H1 (cell line): ENCODE measurements around the gene C1QTNF1. TPM values are rescaled to one million over a fixed set of nuclear protein-coding genes. Genes with fewer than 3 reads are reported as not detected.

ENCODE experiments used
- CTCF ChIA-PET: fragments of 300-600 bp; sonication (Branson Sonifier 250); formaldehyde crosslinking; loops from one replicate; lab custom pipeline; 2021; ENCODE audit not compliant: partially characterized antibody; lab: Charles Lee
- POLR2A ChIA-PET: fragments of 300-600 bp; sonication (Branson Sonifier 250); formaldehyde crosslinking; loops from one replicate; lab custom pipeline; 2021; ENCODE audit warnings: inconsistent platforms; ENCODE audit not compliant: partially characterized antibody; lab: Charles Lee
- DNase-seq, 2 experiments: peaks; one replicate each; pipeline versions ENCODE4 v3.0.0 to v3.0.0-alpha.2; 2010 to 2022; ENCODE audit warnings: low spot score in 2 of 2, low read depth in 1 of 2, mixed read lengths in 1 of 2
- FAIRE-seq: peaks from 2 replicates; lab custom pipeline; 2011; peaks lifted over from hg19 to GRCh38; lab: Jason Lieb, UNC
- H2AFZ ChIP-seq: 2 replicates; pipeline ENCODE4 v1.8.1; 2012; ENCODE audit warnings: low read length, inconsistent platforms
- H2AK5ac ChIP-seq: 2 replicates; pipeline ENCODE4 v1.6.1; 2013; ENCODE audit warnings: low read depth, low read length
- H2BK120ac ChIP-seq: replicated peaks from 2 replicates; pipeline ENCODE3; 2013; ENCODE audit warnings: low read depth, low read length, inconsistent platforms
- H2BK12ac ChIP-seq: 2 replicates; pipeline ENCODE4 v1.6.1; 2013; ENCODE audit warnings: low read depth, low read length
- H2BK15ac ChIP-seq: 2 replicates; pipeline ENCODE4 v1.6.1; 2013; ENCODE audit warnings: low read length
- H2BK20ac ChIP-seq: 2 replicates; pipeline ENCODE4 v1.6.1; 2013; ENCODE audit warnings: low read length
- H2BK5ac ChIP-seq: 2 replicates; pipeline ENCODE4 v1.6.1; 2013; ENCODE audit warnings: low read depth, low read length
- H3K14ac ChIP-seq: 2 replicates; pipeline ENCODE4 v1.6.1; 2013; ENCODE audit warnings: inconsistent platforms; ENCODE audit not compliant: insufficient read length
- H3K18ac ChIP-seq: 2 replicates; pipeline ENCODE4 v1.6.1; 2013; ENCODE audit warnings: low read length; ENCODE audit errors: extremely low read depth
- H3K23ac ChIP-seq: 2 replicates; pipeline ENCODE4 v1.6.1; 2013; ENCODE audit warnings: inconsistent platforms; ENCODE audit not compliant: insufficient read length
- H3K23me2 ChIP-seq: 2 replicates; pipeline ENCODE4 v1.6.1; 2013; ENCODE audit warnings: low read depth, low read length
- H3K27ac ChIP-seq: 2 replicates; pipeline ENCODE4 v1.6.1; 2011; ENCODE audit warnings: low read depth, low read length, inconsistent platforms
- H3K27me3 ChIP-seq, 4 experiments: replicated peaks in 1 of 4; 1 replicate in 1 of 4; 2 replicates in 3 of 4; pipeline versions ENCODE4 v1.6.1 to v1.8.1; 2011 to 2013; ENCODE audit warnings: low read length in 3 of 4, mild to moderate bottlenecking in 3 of 4, inconsistent platforms in 2 of 4, mixed read lengths in 2 of 4, moderate library complexity in 1 of 4; ENCODE audit not compliant: control insufficient read depth in 3 of 4, insufficient read depth in 3 of 4; ENCODE audit errors: extremely low read depth in 1 of 4
- H3K36me3 ChIP-seq, 4 experiments: 2 replicates each; pipeline versions ENCODE4 v1.6.1 to v1.8.1; 2011 to 2013; ENCODE audit warnings: mild to moderate bottlenecking in 4 of 4, low read length in 3 of 4, moderate library complexity in 2 of 4, control low read depth in 1 of 4, inconsistent platforms in 1 of 4; ENCODE audit not compliant: insufficient read depth in 4 of 4, control insufficient read depth in 2 of 4
- H3K4ac ChIP-seq: replicated peaks from 2 replicates; pipeline ENCODE3; 2013; ENCODE audit warnings: low read length, low read depth, mixed read lengths, inconsistent platforms; ENCODE audit not compliant: insufficient read length
- H3K4me1 ChIP-seq, 4 experiments: replicated peaks in 1 of 4; 1 replicate in 1 of 4; 2 replicates in 3 of 4; pipeline versions ENCODE4 v1.6.1 to v1.8.1; 2011 to 2013; ENCODE audit warnings: low read length in 3 of 4, inconsistent platforms in 2 of 4, mixed read lengths in 1 of 4; ENCODE audit not compliant: insufficient read depth in 4 of 4, control insufficient read depth in 3 of 4
- H3K4me2 ChIP-seq, 2 experiments: 2 replicates each; pipeline versions ENCODE4 v1.6.1 to v1.8.1; 2011 to 2013; ENCODE audit warnings: low read depth in 2 of 2, low read length in 2 of 2, control low read depth in 1 of 2, inconsistent platforms in 1 of 2, mild to moderate bottlenecking in 1 of 2; ENCODE audit not compliant: insufficient read depth in 1 of 2
- H3K4me3 ChIP-seq, 4 experiments: fragments of 200-600, 300-600 bp in 1 of 4; sonication (generic), shearing (Covaris generic), sonication (Bioruptor Twin) in 1 of 4; 2 replicates each; pipeline versions ENCODE4 v1.5.1 to v1.8.1; 2011 to 2016; ENCODE audit warnings: low read length in 4 of 4, low read depth in 3 of 4, control low read depth in 2 of 4, inconsistent platforms in 2 of 4, mild to moderate bottlenecking in 2 of 4, mixed read lengths in 1 of 4, moderate library complexity in 1 of 4; ENCODE audit not compliant: insufficient read depth in 2 of 4; ENCODE audit errors: extremely low read depth in 1 of 4
- H3K56ac ChIP-seq: replicated peaks from 2 replicates; pipeline ENCODE3; 2013; ENCODE audit warnings: low read depth, mild to moderate bottlenecking, mixed read lengths, low read length, inconsistent platforms; ENCODE audit not compliant: insufficient read length
- H3K79me1 ChIP-seq: 2 replicates; pipeline ENCODE4 v1.6.1; 2013; ENCODE audit warnings: low read depth, low read length, control low read depth
- H3K79me2 ChIP-seq, 2 experiments: 2 replicates each; pipeline versions ENCODE4 v1.6.1 to v1.8.1; 2012 to 2013; ENCODE audit warnings: low read length in 2 of 2, mild to moderate bottlenecking in 2 of 2, inconsistent platforms in 1 of 2; ENCODE audit not compliant: insufficient read depth in 2 of 2, control insufficient read depth in 1 of 2
- H3K9ac ChIP-seq, 4 experiments: replicated peaks in 1 of 4; 1 replicate in 1 of 4; 2 replicates in 3 of 4; pipeline versions ENCODE4 v1.6.1 to v1.8.1; 2011 to 2013; ENCODE audit warnings: low read depth in 3 of 4, low read length in 3 of 4, control low read depth in 2 of 4, mild to moderate bottlenecking in 2 of 4, moderate library complexity in 2 of 4, inconsistent platforms in 1 of 4; ENCODE audit errors: extremely low read depth in 1 of 4
- H3K9me3 ChIP-seq, 2 experiments: 2 replicates each; pipeline versions ENCODE4 v1.6.1 to v1.8.1; 2012 to 2013; ENCODE audit warnings: mild to moderate bottlenecking in 2 of 2, moderate library complexity in 2 of 2, control low read depth in 1 of 2, inconsistent platforms in 1 of 2, low read depth in 1 of 2, low read length in 1 of 2, mixed read lengths in 1 of 2; ENCODE audit not compliant: insufficient read depth in 2 of 2
- H4K20me1 ChIP-seq, 2 experiments: replicated peaks in 1 of 2; 2 replicates each; pipeline versions ENCODE3 to v1.8.1; 2011 to 2013; ENCODE audit warnings: inconsistent platforms in 2 of 2, low read length in 2 of 2, mild to moderate bottlenecking in 1 of 2; ENCODE audit not compliant: insufficient read depth in 2 of 2, control insufficient read depth in 1 of 2
- H4K5ac ChIP-seq: 2 replicates; pipeline ENCODE4 v1.6.1; 2013; ENCODE audit warnings: low read length, low read depth, mixed read lengths, inconsistent platforms; ENCODE audit not compliant: insufficient read length
- H4K8ac ChIP-seq: 2 replicates; pipeline ENCODE4 v1.8.0; 2013; ENCODE audit warnings: mild to moderate bottlenecking, moderate library complexity, low read length, inconsistent platforms; ENCODE audit not compliant: insufficient read depth; ENCODE audit errors: extremely low read depth
- H4K91ac ChIP-seq: replicated peaks from 2 replicates; pipeline ENCODE3; 2013; ENCODE audit warnings: low read length, mixed read lengths, inconsistent platforms; ENCODE audit not compliant: insufficient read length
- EP300 ChIP-seq, 2 experiments: IDR thresholded peaks; 1 replicate in 1 of 2; 2 replicates in 1 of 2; pipeline ENCODE4 v1.6.1; 2011 to 2012; ENCODE audit warnings: low read depth in 2 of 2, low read length in 2 of 2, mild to moderate bottlenecking in 2 of 2, borderline replicate concordance in 1 of 2, inconsistent platforms in 1 of 2, moderate library complexity in 1 of 2
- whole genome bisulfite sequencing, 2 experiments: shearing (Covaris generic) in 1 of 2; methylation state at CpG; one replicate each; pipeline versions ENCODE4 v1.1.6 to v1.1.7; 2013 to 2015; ENCODE audit warnings: low lambda C conversion rate in 2 of 2, mixed read lengths in 2 of 2, inconsistent platforms in 1 of 2, low coverage in 1 of 2, missing lambda C conversion rate in 1 of 2; ENCODE audit not compliant: insufficient replicate concordance in 2 of 2, insufficient coverage in 1 of 2, insufficient read length in 1 of 2; ENCODE audit errors: extremely low coverage in 1 of 2, missing lambda C conversion rate in 1 of 2; 5-methylcytosine and 5-hydroxymethylcytosine counted together
- polyA plus RNA-seq, 7 experiments: library from polyadenylated mRNA; depleted of rRNA in 3 of 7; stranded (reverse) in 5 of 7; unstranded in 2 of 7; fragments of >200 nt in 5 of 7; fragments of 200-250 nt in 2 of 7; gene quantifications; 1 replicate in 5 of 7; 2 replicates in 1 of 7; 4 replicates in 1 of 7; pipeline versions ENCODE4 v1.2.1 to v1.2.3, GENCODE V29; 2011 to 2013; ENCODE audit warnings: missing spikeins in 2 of 7, mixed read lengths in 2 of 7
- total RNA-seq: library from RNA; stranded (reverse); fragmentation: NEBNext Ultra II Directional; extraction: Animal tissue kit (Norgen Biotek cat#: 25700); gene quantifications from 2 replicates; pipeline ENCODE4 v1.2.1, GENCODE V29; 2021
- TF ChIP-seq, protein P1 (sequence below): IDR thresholded peaks from 2 replicates; pipeline ENCODE4 v1.6.1; 2012; ENCODE audit warnings: low read length, inconsistent platforms

The C1QTNF1 gene
- total and polyA plus RNA-seq, 2 of the 8 experiments (the other 6 are each of a cell fraction or from before 2014, with no cell fraction given), result 1.5 to 2.5 TPM

DNA sequence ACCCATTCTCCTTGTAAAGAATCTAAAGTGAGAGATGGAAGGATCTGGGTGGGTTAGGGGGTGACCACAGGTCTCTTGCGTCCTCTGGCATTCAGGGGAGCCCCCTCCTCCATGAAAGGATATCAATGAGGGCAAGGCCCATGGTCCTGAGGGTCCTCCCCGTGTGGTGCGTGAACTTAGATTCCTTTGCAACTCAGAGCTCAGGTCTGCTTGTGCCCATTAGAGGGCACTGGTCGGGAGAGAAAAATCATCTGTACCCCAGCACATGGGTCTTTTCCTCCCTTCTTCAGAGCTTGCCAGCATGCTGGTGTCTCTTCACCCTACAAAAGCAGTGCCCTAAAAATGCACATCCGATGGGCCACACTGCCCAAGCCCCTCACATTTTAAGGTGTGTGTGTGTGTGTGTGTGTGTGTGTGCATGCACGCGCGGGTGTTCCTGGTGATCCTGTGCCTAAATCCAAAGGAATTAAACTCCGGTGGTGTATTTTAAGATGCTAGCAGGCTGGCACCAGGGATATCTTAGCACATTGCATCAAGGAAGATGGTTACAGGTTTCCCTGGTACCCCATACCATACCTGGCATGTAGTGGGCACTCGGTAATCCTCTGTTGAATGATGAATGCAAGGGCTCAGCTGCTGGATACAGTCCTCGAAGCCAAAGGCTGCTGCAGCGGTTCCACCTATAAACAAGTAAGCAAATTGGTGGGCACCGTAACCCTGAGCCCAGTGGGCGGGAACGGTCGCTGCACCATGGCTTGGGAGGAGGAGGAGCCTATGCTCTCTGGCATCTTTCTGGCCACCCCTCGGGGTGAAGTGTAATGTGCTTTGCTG, 4.7 kb downstream of the C1QTNF1 start:
- Histone ChIP-seq H3K4me3 (no peak overlapping the region), H3K4me1 (peaks cover 0 to 5% (median under 1%) of the 10 kb centered on the region in 4 experiments; a peak in 3 of 7 replicates), H3K23me2 (peaks cover 9% of the 10 kb centered on the region; the same call in 1 of the 2 replicates), H4K5ac (no peak overlapping the region), H2BK15ac (no peak overlapping the region), H4K91ac (no peak overlapping the region), H2AFZ (no peak overlapping the region), H3K9ac (no peak overlapping the region), H3K79me1 (no peaks in the 10 kb centered on the region), H3K4me2 (no peak overlapping the region), H3K36me3 (no peaks in the 10 kb centered on the region), H2BK20ac (no peak overlapping the region), H3K9me3 (no peaks in the 10 kb centered on the region), H3K27ac (no peak overlapping the region), H2AK5ac (no peak overlapping the region), H3K56ac (no peak overlapping the region), H3K23ac (no peak overlapping the region), H2BK120ac (no peak overlapping the region), H3K4ac (no peak overlapping the region), H4K20me1 (peaks cover 1 to 2% of the 10 kb centered on the region in 2 experiments), H2BK5ac (no peak overlapping the region), H2BK12ac (no peak overlapping the region), H3K18ac (no peak overlapping the region), H3K27me3 (peaks cover 6 to 50% (median 41%) of the 10 kb centered on the region in 4 experiments), H3K79me2 (no peaks in the 10 kb centered on the region), H3K14ac (no peak overlapping the region), H4K8ac (no peak overlapping the region)
- FAIRE-seq (no peak), DNase-seq (no peak)
- 89% methylated on average over 16 of the region's 17 CpGs; no CpG with 5 or more reads in 1 of the 2 experiments for WGBS, 2 experiments
- ChIA-PET CTCF (interaction anchor here (1.0 to 6.3 kb wide), 13 partner anchors 8 to 59 kb away, joined by 3 to 55 read pairs (median 3); no protein-coding TSS in a partner anchor), POLR2A (interaction anchor here (1.2 kb wide), 1 partner anchor 26 kb away, joined by 3 read pairs; no protein-coding TSS in a partner anchor)
- TF ChIP-seq, protein P1, sequence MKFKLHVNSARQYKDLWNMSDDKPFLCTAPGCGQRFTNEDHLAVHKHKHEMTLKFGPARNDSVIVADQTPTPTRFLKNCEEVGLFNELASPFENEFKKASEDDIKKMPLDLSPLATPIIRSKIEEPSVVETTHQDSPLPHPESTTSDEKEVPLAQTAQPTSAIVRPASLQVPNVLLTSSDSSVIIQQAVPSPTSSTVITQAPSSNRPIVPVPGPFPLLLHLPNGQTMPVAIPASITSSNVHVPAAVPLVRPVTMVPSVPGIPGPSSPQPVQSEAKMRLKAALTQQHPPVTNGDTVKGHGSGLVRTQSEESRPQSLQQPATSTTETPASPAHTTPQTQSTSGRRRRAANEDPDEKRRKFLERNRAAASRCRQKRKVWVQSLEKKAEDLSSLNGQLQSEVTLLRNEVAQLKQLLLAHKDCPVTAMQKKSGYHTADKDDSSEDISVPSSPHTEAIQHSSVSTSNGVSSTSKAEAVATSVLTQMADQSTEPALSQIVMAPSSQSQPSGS, result no peak
- no peak for TF ChIP-seq EP300 (IDR thresholded peaks at IDR 0.05; ENCODE audit: borderline replicate concordance in 1 of 2, low read depth in 2 of 2, low read length in 2 of 2)
